ENCODE results near the gene THOC6. TPM values are rescaled to one million over a fixed set of nuclear protein-coding genes. Genes with fewer than 3 reads are reported as not detected.
"Not testable (repeated sequence)": the region's sequence is repeated elsewhere in the genome, so short reads cannot be mapped to it uniquely, and the experiment has no call there.

The THOC6 gene
- total and polyA plus RNA-seq, 2 experiments from 2014 or later, result 35.6 to 79.4 TPM

GRCh38 chr16:3073448-3073847, 49.6 kb downstream of the THOC6 start:
- WGBS (ENCODE audit: low lambda C conversion rate, missing lambda C conversion rate), result 89% methylated on average over 7 of the region's 7 CpGs

GRCh38 chr16:3074860-3075522, 51.2 kb downstream of the THOC6 start:
- WGBS (ENCODE audit: low lambda C conversion rate, missing lambda C conversion rate), result 73% methylated on average over 7 of the region's 9 CpGs
- no peak overlapping the region for H3K4me3 ChIP-seq
- H3K79me2 ChIP-seq, result no peaks in the 10 kb centered on the region
- H3K4me1 ChIP-seq (ENCODE audit: insufficient read depth), result no peaks in the 10 kb centered on the region
- no peak overlapping the region for H3K27ac ChIP-seq
- H3K9me2 ChIP-seq (replicated peaks; ENCODE audit: insufficient read depth), result no peaks in the 10 kb centered on the region
- TF ChIP-seq CTCF (IDR thresholded peaks at IDR 0.05; ENCODE audit: poor library complexity), result no peak
- no peak for TF ChIP-seq EZH2 (IDR thresholded peaks at IDR 0.05; ENCODE audit: borderline replicate concordance)
- TF ChIP-seq EZH2phosphoT487 (IDR thresholded peaks at IDR 0.05; ENCODE audit: low read depth, severe bottlenecking, unreplicated experiment), result no peak
- no peaks in the 10 kb centered on the region for H3K36me3 ChIP-seq (replicated peaks; ENCODE audit: insufficient read depth, low read depth)
- no peaks in the 10 kb centered on the region for H3K9me3 ChIP-seq (ENCODE audit: low read depth)
- H3K27me3 ChIP-seq, result no peaks in the 10 kb centered on the region
- no peak overlapping the region for H3K4me2 ChIP-seq
- H4K20me1 ChIP-seq (ENCODE audit: insufficient read depth, poor library complexity, severe bottlenecking), result no peaks in the 10 kb centered on the region
- DNase-seq (ENCODE audit: low spot score), result no peak
- H2AFZ ChIP-seq, result no peak overlapping the region

More at GRCh38 chr16:3073448-3073847, 49.6 kb downstream of the THOC6 start:
- H3K4me1 ChIP-seq (ENCODE audit: insufficient read depth), result no peaks in the 10 kb centered on the region
- no peaks in the 10 kb centered on the region for H3K9me2 ChIP-seq (replicated peaks; ENCODE audit: insufficient read depth)
- H3K9me3 ChIP-seq (ENCODE audit: low read depth), result no peaks in the 10 kb centered on the region
- no peaks in the 10 kb centered on the region for H4K20me1 ChIP-seq (ENCODE audit: insufficient read depth, poor library complexity, severe bottlenecking)
- no peak overlapping the region for H2AFZ ChIP-seq
- H3K36me3 ChIP-seq (replicated peaks; ENCODE audit: insufficient read depth, low read depth), result no peaks in the 10 kb centered on the region
- no peak overlapping the region for H3K4me3 ChIP-seq
- H3K4me2 ChIP-seq, result no peak overlapping the region
- DNase-seq (ENCODE audit: low spot score), result no peak
- no peaks in the 10 kb centered on the region for H3K27me3 ChIP-seq
- no peak overlapping the region for H3K27ac ChIP-seq
- TF ChIP-seq EZH2phosphoT487 (IDR thresholded peaks at IDR 0.05; ENCODE audit: low read depth, severe bottlenecking, unreplicated experiment) (no peak), EZH2 (IDR thresholded peaks at IDR 0.05; ENCODE audit: borderline replicate concordance) (no peak), CTCF (IDR thresholded peaks at IDR 0.05; ENCODE audit: poor library complexity) (no peak)
- H3K79me2 ChIP-seq, result no peaks in the 10 kb centered on the region

- no peaks in the 10 kb centered on the region for H3K9me3 ChIP-seq (ENCODE audit: low read depth)
- no peak overlapping the region for H3K4me3 ChIP-seq
- DNase-seq (ENCODE audit: low spot score), result no peak
- H3K9me2 ChIP-seq (replicated peaks; ENCODE audit: insufficient read depth), result no peaks in the 10 kb centered on the region
- TF ChIP-seq CTCF (IDR thresholded peaks at IDR 0.05; ENCODE audit: poor library complexity), result no peak
- no peak for TF ChIP-seq EZH2 (IDR thresholded peaks at IDR 0.05; ENCODE audit: borderline replicate concordance)
- no peak for TF ChIP-seq EZH2phosphoT487 (IDR thresholded peaks at IDR 0.05; ENCODE audit: low read depth, severe bottlenecking, unreplicated experiment)
- H3K4me2 ChIP-seq, result no peak overlapping the region
- 61% methylated on average over 10 of the region's 10 CpGs for WGBS (ENCODE audit: low lambda C conversion rate, missing lambda C conversion rate)
- H3K27me3 ChIP-seq, result no peaks in the 10 kb centered on the region
- no peaks in the 10 kb centered on the region for H3K79me2 ChIP-seq
- H3K4me1 ChIP-seq (ENCODE audit: insufficient read depth), result no peaks in the 10 kb centered on the region
- no peak overlapping the region for H2AFZ ChIP-seq
- H4K20me1 ChIP-seq (ENCODE audit: insufficient read depth, poor library complexity, severe bottlenecking), result no peaks in the 10 kb centered on the region
- no peaks in the 10 kb centered on the region for H3K36me3 ChIP-seq (replicated peaks; ENCODE audit: insufficient read depth, low read depth)
- H3K27ac ChIP-seq, result no peak overlapping the region
These were observed 51.7 kb downstream of the THOC6 start for GRCh38 chr16:3075523-3075915.

GRCh38 chr16:3075946-3076345, 52.1 kb downstream of the THOC6 start:
- H3K27ac ChIP-seq; H3K9me2 ChIP-seq (replicated peaks; ENCODE audit: insufficient read depth); H3K4me2 ChIP-seq; H3K4me3 ChIP-seq; H3K4me1 ChIP-seq (ENCODE audit: insufficient read depth); H3K36me3 ChIP-seq (replicated peaks; ENCODE audit: insufficient read depth, low read depth); H4K20me1 ChIP-seq (ENCODE audit: insufficient read depth, poor library complexity, severe bottlenecking); H3K9me3 ChIP-seq (ENCODE audit: low read depth); H2AFZ ChIP-seq; H3K79me2 ChIP-seq; DNase-seq (ENCODE audit: low spot score); H3K27me3 ChIP-seq: not testable (repeated sequence)
- 97% methylated on average over 6 of the region's 6 CpGs for WGBS (ENCODE audit: low lambda C conversion rate, missing lambda C conversion rate)

Measured in hepatocyte (in vitro differentiated cells).